SK-N-SH (cell line): Measurements from ENCODE around the gene PRPF40A. TPM values are rescaled to one million over a fixed set of nuclear protein-coding genes. Genes with fewer than 3 reads are reported as not detected.

Experiments
- CTCF ChIA-PET: fragments of 300-600, 350-600 bp; formaldehyde crosslinking; extraction: SDS; loops from one replicate; lab custom pipeline; 2021; lab: Yijun Ruan, JAX
- POLR2A ChIA-PET: fragments of 350-600 bp; sonication (Branson Sonifier 250); formaldehyde crosslinking; extraction: SDS; loops from one replicate; lab custom pipeline; 2020; ENCODE audit warnings: antibody characterized with exemption, inconsistent platforms; lab: Yijun Ruan, JAX
- DNase-seq: peaks from one replicate; pipeline ENCODE4 v3.0.0; 2012
- H2AFZ ChIP-seq: fragments of 200-600 bp; sonication (generic); 2 replicates; pipeline ENCODE4 v1.8.1; 2016; ENCODE audit warnings: antibody characterized with exemption, mild to moderate bottlenecking, low read depth
- H3F3A ChIP-seq: fragments of 200-600 bp; sonication (generic); replicated peaks from 2 replicates; pipeline ENCODE3; 2016; ENCODE audit warnings: antibody characterized with exemption, mild to moderate bottlenecking; ENCODE audit not compliant: insufficient read depth
- H3K27ac ChIP-seq, 2 experiments: fragments of 200-500 bp in 1 of 2; fragments of 200-600 bp in 1 of 2; sonication (Bioruptor generic) in 1 of 2; sonication (generic), shearing (Covaris generic) in 1 of 2; 2 replicates each; pipeline versions ENCODE4 v1.5.1 to v1.6.1; 2014 to 2016; ENCODE audit warnings: low read depth in 2 of 2, inconsistent platforms in 1 of 2, low read length in 1 of 2, mild to moderate bottlenecking in 1 of 2, mixed read lengths in 1 of 2
- H3K27me3 ChIP-seq: fragments of 200-600 bp; sonication (generic), shearing (Covaris generic); 2 replicates; pipeline ENCODE4 v1.6.1; 2016; ENCODE audit warnings: mixed run types; ENCODE audit not compliant: insufficient read depth
- H3K36me3 ChIP-seq, 2 experiments: fragments of 200-500 bp in 1 of 2; fragments of 200-600 bp in 1 of 2; sonication (Bioruptor generic) in 1 of 2; sonication (generic) in 1 of 2; replicated peaks in 1 of 2; 2 replicates each; pipeline versions ENCODE3 to v1.5.1; 2014 to 2016; ENCODE audit warnings: low read length in 1 of 2, mild to moderate bottlenecking in 1 of 2; ENCODE audit not compliant: insufficient read depth in 2 of 2, control insufficient read depth in 1 of 2
- H3K4me1 ChIP-seq, 2 experiments: fragments of 200-500 bp in 1 of 2; fragments of 200-600 bp in 1 of 2; sonication (Bioruptor generic) in 1 of 2; sonication (generic), shearing (Covaris generic) in 1 of 2; 2 replicates each; pipeline versions ENCODE4 v1.5.1 to v1.6.1; 2014 to 2016; ENCODE audit warnings: low read depth in 1 of 2, low read length in 1 of 2, mixed run types in 1 of 2; ENCODE audit not compliant: insufficient read depth in 2 of 2, control insufficient read depth in 1 of 2
- H3K4me2 ChIP-seq: fragments of 200-600 bp; sonication (generic), shearing (Covaris generic); 2 replicates; pipeline ENCODE4 v1.6.1; 2017; ENCODE audit warnings: mixed run types
- H3K4me3 ChIP-seq, 2 experiments: fragments of 200-500 bp in 1 of 2; fragments of 200-600 bp in 1 of 2; sonication (Bioruptor generic) in 1 of 2; sonication (generic), shearing (Covaris generic) in 1 of 2; 2 replicates each; pipeline versions ENCODE4 v1.5.1 to v1.8.1; 2014 to 2016; ENCODE audit warnings: low read depth in 2 of 2, inconsistent platforms in 1 of 2, low read length in 1 of 2, mild to moderate bottlenecking in 1 of 2, mixed read lengths in 1 of 2, moderate library complexity in 1 of 2
- H3K79me2 ChIP-seq: fragments of 200-600 bp; sonication (generic); 2 replicates; pipeline ENCODE4 v1.8.1; 2017; ENCODE audit warnings: mild to moderate bottlenecking; ENCODE audit not compliant: insufficient read depth
- H3K9ac ChIP-seq: fragments of 200-600 bp; sonication (generic); 2 replicates; pipeline ENCODE4 v1.6.1; 2017; ENCODE audit warnings: mixed run types
- H3K9me2 ChIP-seq: fragments of 200-600 bp; sonication (generic); 2 replicates; pipeline ENCODE4 v1.6.1; 2017; ENCODE audit warnings: mixed run types
- H3K9me3 ChIP-seq: fragments of 200-600 bp; sonication (generic); 2 replicates; pipeline ENCODE4 v1.6.1; 2017; ENCODE audit warnings: mixed run types, mild to moderate bottlenecking, moderate library complexity
- H4K20me1 ChIP-seq: fragments of 200-600 bp; sonication (generic); 2 replicates; pipeline ENCODE4 v1.6.1; 2017; ENCODE audit warnings: mild to moderate bottlenecking, mixed run types; ENCODE audit not compliant: insufficient read depth
- CHD2 ChIP-seq: fragments of 150-350 bp; IDR thresholded peaks from 2 replicates; pipeline ENCODE4 v1.6.1; 2018; ENCODE audit warnings: low read length; ENCODE audit not compliant: partially characterized antibody
- ELF1 ChIP-seq: IDR thresholded peaks from 2 replicates; pipeline ENCODE4 v1.4.0; 2012
- EP300 ChIP-seq, 2 experiments: IDR thresholded peaks; 2 replicates each; pipeline versions ENCODE4 v1.4.0 to v1.6.1; 2012; ENCODE audit warnings: borderline replicate concordance in 1 of 2, low read depth in 1 of 2, low read length in 1 of 2
- FOXJ3 ChIP-seq: sonication (generic); formaldehyde crosslinking; IDR thresholded peaks from 2 replicates; pipeline ENCODE4 v1.5.1; 2020; ENCODE audit warnings: mild to moderate bottlenecking, missing genetic modification reagents
- GABPA ChIP-seq: IDR thresholded peaks from 2 replicates; pipeline ENCODE4 v1.4.0; 2012; ENCODE audit warnings: low read depth, mild to moderate bottlenecking
- RAD21 ChIP-seq: IDR thresholded peaks from 2 replicates; pipeline ENCODE4 v1.6.1; 2012; ENCODE audit warnings: mild to moderate bottlenecking, low read length
- TAF1 ChIP-seq: IDR thresholded peaks from 2 replicates; pipeline ENCODE4 v1.6.1; 2012; ENCODE audit warnings: low read depth, mild to moderate bottlenecking, low read length, moderate library complexity, borderline replicate concordance
- WGBS: methylation state at CpG from one replicate; pipeline ENCODE4 v1.1.6; 2017; ENCODE audit warnings: low lambda C conversion rate; 5-methylcytosine and 5-hydroxymethylcytosine counted together
- polyA plus RNA-seq, 3 experiments: library from polyadenylated mRNA; depleted of rRNA; stranded (reverse); fragments of >200 nt; gene quantifications; 2 replicates each; pipeline ENCODE4 v1.2.3, GENCODE V29; 2012
- TF ChIP-seq, protein P1 (sequence below): fragments of 200-600 bp; sonication (generic); IDR thresholded peaks from 2 replicates; pipeline ENCODE4 v1.6.1; 2017; ENCODE audit warnings: antibody characterized with exemption, mild to moderate bottlenecking, moderate library complexity
- TF ChIP-seq, protein P2 (sequence below): fragments of 150-350 bp; IDR thresholded peaks from 2 replicates; pipeline ENCODE4 v1.6.1; 2016; ENCODE audit warnings: mild to moderate bottlenecking, low read depth, low read length
- TF ChIP-seq, protein P3 (sequence below): IDR thresholded peaks from 2 replicates; pipeline ENCODE4 v1.6.1; 2012; ENCODE audit warnings: mild to moderate bottlenecking, low read depth, low read length, moderate library complexity
- TF ChIP-seq, protein P4 (sequence below): fragments of 150-350 bp; IDR thresholded peaks from 2 replicates; pipeline ENCODE4 v1.6.1; 2017; ENCODE audit warnings: antibody characterized with exemption, low read length, low read depth, borderline replicate concordance
- TF ChIP-seq, protein P5 (sequence below): IDR thresholded peaks from 2 replicates; pipeline ENCODE4 v1.4.0; 2012; ENCODE audit warnings: low read depth, borderline replicate concordance
- TF ChIP-seq, protein P6 (sequence below): IDR thresholded peaks from 2 replicates; pipeline ENCODE4; 2012

Gene PRPF40A
- polyA plus RNA-seq, 1 of the 3 experiments (the other 2 are of a cell fraction) = 55.8 TPM

DNA sequence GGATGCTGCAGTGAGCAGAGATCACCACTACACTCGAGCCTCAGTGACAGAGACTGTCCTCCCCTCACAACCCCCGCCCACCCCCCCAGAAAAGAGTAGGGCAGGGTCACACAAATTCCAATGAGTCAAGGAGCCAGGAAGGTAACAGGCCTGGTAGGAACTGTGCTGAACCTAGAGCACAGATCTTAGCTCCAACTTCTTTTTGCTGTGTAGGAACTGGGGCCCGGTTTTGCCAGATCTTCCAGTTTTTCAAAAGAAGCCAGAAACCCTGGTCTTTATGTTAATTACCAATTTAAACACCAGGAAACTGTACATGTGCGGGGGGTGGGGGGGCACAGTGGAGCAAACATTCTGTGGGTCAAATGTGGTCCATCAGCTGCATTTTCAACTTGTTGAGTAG lies 71.0 kb downstream of the PRPF40A start:
- peaks cover 8 to 10% of the 10 kb centered on the region in 2 experiments for H3K4me1 ChIP-seq
- no peaks in the 10 kb centered on the region for H3K9me2 ChIP-seq
- no peaks in the 10 kb centered on the region for H4K20me1 ChIP-seq
- CTCF ChIA-PET = interaction anchor here (0.6 to 4.0 kb wide), 3 partner anchors 11 to 625 kb away, joined by 3 to 32 read pairs (median 3); no protein-coding TSS in a partner anchor
- H3K4me2 ChIP-seq = 0 out of 2 replicates have a peak overlapping the region, but pooled peaks have one; percentile 33
- no peaks in the 10 kb centered on the region for H3K27me3 ChIP-seq
- H3K4me3 ChIP-seq = no peak overlapping the region
- WGBS = 77% methylated on average over 4 of the region's 4 CpGs
- TF ChIP-seq CHD2 (no peak), GABPA (no peak), RAD21 (no peak), FOXJ3 (CRISPR knock-in tag) (no peak), ELF1 (no peak), TAF1 (no peak), EP300 (IDR thresholded peaks at IDR 0.05; ENCODE audit: borderline replicate concordance in 1 of 2, low read depth in 1 of 2, low read length in 1 of 2) (no peak)
- TF ChIP-seq, protein P1, sequence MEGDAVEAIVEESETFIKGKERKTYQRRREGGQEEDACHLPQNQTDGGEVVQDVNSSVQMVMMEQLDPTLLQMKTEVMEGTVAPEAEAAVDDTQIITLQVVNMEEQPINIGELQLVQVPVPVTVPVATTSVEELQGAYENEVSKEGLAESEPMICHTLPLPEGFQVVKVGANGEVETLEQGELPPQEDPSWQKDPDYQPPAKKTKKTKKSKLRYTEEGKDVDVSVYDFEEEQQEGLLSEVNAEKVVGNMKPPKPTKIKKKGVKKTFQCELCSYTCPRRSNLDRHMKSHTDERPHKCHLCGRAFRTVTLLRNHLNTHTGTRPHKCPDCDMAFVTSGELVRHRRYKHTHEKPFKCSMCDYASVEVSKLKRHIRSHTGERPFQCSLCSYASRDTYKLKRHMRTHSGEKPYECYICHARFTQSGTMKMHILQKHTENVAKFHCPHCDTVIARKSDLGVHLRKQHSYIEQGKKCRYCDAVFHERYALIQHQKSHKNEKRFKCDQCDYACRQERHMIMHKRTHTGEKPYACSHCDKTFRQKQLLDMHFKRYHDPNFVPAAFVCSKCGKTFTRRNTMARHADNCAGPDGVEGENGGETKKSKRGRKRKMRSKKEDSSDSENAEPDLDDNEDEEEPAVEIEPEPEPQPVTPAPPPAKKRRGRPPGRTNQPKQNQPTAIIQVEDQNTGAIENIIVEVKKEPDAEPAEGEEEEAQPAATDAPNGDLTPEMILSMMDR = no peak
- TF ChIP-seq, protein P2, sequence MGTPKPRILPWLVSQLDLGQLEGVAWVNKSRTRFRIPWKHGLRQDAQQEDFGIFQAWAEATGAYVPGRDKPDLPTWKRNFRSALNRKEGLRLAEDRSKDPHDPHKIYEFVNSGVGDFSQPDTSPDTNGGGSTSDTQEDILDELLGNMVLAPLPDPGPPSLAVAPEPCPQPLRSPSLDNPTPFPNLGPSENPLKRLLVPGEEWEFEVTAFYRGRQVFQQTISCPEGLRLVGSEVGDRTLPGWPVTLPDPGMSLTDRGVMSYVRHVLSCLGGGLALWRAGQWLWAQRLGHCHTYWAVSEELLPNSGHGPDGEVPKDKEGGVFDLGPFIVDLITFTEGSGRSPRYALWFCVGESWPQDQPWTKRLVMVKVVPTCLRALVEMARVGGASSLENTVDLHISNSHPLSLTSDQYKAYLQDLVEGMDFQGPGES = no peak
- TF ChIP-seq, protein P3, sequence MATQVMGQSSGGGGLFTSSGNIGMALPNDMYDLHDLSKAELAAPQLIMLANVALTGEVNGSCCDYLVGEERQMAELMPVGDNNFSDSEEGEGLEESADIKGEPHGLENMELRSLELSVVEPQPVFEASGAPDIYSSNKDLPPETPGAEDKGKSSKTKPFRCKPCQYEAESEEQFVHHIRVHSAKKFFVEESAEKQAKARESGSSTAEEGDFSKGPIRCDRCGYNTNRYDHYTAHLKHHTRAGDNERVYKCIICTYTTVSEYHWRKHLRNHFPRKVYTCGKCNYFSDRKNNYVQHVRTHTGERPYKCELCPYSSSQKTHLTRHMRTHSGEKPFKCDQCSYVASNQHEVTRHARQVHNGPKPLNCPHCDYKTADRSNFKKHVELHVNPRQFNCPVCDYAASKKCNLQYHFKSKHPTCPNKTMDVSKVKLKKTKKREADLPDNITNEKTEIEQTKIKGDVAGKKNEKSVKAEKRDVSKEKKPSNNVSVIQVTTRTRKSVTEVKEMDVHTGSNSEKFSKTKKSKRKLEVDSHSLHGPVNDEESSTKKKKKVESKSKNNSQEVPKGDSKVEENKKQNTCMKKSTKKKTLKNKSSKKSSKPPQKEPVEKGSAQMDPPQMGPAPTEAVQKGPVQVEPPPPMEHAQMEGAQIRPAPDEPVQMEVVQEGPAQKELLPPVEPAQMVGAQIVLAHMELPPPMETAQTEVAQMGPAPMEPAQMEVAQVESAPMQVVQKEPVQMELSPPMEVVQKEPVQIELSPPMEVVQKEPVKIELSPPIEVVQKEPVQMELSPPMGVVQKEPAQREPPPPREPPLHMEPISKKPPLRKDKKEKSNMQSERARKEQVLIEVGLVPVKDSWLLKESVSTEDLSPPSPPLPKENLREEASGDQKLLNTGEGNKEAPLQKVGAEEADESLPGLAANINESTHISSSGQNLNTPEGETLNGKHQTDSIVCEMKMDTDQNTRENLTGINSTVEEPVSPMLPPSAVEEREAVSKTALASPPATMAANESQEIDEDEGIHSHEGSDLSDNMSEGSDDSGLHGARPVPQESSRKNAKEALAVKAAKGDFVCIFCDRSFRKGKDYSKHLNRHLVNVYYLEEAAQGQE = no peak
- TF ChIP-seq, protein P4, sequence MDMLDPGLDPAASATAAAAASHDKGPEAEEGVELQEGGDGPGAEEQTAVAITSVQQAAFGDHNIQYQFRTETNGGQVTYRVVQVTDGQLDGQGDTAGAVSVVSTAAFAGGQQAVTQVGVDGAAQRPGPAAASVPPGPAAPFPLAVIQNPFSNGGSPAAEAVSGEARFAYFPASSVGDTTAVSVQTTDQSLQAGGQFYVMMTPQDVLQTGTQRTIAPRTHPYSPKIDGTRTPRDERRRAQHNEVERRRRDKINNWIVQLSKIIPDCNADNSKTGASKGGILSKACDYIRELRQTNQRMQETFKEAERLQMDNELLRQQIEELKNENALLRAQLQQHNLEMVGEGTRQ = no peak
- TF ChIP-seq, protein P5, sequence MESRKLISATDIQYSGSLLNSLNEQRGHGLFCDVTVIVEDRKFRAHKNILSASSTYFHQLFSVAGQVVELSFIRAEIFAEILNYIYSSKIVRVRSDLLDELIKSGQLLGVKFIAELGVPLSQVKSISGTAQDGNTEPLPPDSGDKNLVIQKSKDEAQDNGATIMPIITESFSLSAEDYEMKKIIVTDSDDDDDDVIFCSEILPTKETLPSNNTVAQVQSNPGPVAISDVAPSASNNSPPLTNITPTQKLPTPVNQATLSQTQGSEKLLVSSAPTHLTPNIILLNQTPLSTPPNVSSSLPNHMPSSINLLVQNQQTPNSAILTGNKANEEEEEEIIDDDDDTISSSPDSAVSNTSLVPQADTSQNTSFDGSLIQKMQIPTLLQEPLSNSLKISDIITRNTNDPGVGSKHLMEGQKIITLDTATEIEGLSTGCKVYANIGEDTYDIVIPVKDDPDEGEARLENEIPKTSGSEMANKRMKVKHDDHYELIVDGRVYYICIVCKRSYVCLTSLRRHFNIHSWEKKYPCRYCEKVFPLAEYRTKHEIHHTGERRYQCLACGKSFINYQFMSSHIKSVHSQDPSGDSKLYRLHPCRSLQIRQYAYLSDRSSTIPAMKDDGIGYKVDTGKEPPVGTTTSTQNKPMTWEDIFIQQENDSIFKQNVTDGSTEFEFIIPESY = no peak
- TF ChIP-seq, protein P6, sequence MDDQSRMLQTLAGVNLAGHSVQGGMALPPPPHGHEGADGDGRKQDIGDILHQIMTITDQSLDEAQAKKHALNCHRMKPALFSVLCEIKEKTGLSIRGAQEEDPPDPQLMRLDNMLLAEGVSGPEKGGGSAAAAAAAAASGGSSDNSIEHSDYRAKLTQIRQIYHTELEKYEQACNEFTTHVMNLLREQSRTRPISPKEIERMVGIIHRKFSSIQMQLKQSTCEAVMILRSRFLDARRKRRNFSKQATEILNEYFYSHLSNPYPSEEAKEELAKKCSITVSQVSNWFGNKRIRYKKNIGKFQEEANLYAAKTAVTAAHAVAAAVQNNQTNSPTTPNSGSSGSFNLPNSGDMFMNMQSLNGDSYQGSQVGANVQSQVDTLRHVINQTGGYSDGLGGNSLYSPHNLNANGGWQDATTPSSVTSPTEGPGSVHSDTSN = no peak
- TF ChIP-seq, all 33 proteins: peak for 0
- Histone ChIP-seq H3K9me3 (no peaks in the 10 kb centered on the region), H3K9ac (no peak overlapping the region), H3F3A (peaks cover 27% of the 10 kb centered on the region), H3K27ac (peak overlapping the region in 1 of 2 experiments; percentile 59), H3K79me2 (no peaks in the 10 kb centered on the region), H2AFZ (no peak overlapping the region), H3K36me3 (peaks cover 40 to 58% of the 10 kb centered on the region in 2 experiments)
- DNase-seq = no peak
- POLR2A ChIA-PET = no interaction called here
